H1 (cell line): Measurements from ENCODE around the gene BOLL. TPM values are rescaled to one million over a fixed set of nuclear protein-coding genes. Genes with fewer than 3 reads are reported as not detected.

Source experiments
- CTCF ChIA-PET: fragments of 300-600 bp; sonication (Branson Sonifier 250); formaldehyde crosslinking; loops from one replicate; lab custom pipeline; 2021; ENCODE audit not compliant: partially characterized antibody; lab: Charles Lee
- POLR2A ChIA-PET: fragments of 300-600 bp; sonication (Branson Sonifier 250); formaldehyde crosslinking; loops from one replicate; lab custom pipeline; 2021; ENCODE audit warnings: inconsistent platforms; ENCODE audit not compliant: partially characterized antibody; lab: Charles Lee
- DNase-seq, 2 experiments: peaks; one replicate each; pipeline versions ENCODE4 v3.0.0 to v3.0.0-alpha.2; 2010 to 2022; ENCODE audit warnings: low spot score in 2 of 2, low read depth in 1 of 2, mixed read lengths in 1 of 2
- FAIRE-seq: peaks from 2 replicates; lab custom pipeline; 2011; peaks lifted over from hg19 to GRCh38; lab: Jason Lieb, UNC
- H2AFZ ChIP-seq: 2 replicates; pipeline ENCODE4 v1.8.1; 2012; ENCODE audit warnings: low read length, inconsistent platforms
- H2AK5ac ChIP-seq: 2 replicates; pipeline ENCODE4 v1.6.1; 2013; ENCODE audit warnings: low read depth, low read length
- H2BK120ac ChIP-seq: replicated peaks from 2 replicates; pipeline ENCODE3; 2013; ENCODE audit warnings: low read depth, low read length, inconsistent platforms
- H2BK12ac ChIP-seq: 2 replicates; pipeline ENCODE4 v1.6.1; 2013; ENCODE audit warnings: low read depth, low read length
- H2BK15ac ChIP-seq: 2 replicates; pipeline ENCODE4 v1.6.1; 2013; ENCODE audit warnings: low read length
- H2BK20ac ChIP-seq: 2 replicates; pipeline ENCODE4 v1.6.1; 2013; ENCODE audit warnings: low read length
- H2BK5ac ChIP-seq: 2 replicates; pipeline ENCODE4 v1.6.1; 2013; ENCODE audit warnings: low read depth, low read length
- H3K14ac ChIP-seq: 2 replicates; pipeline ENCODE4 v1.6.1; 2013; ENCODE audit warnings: inconsistent platforms; ENCODE audit not compliant: insufficient read length
- H3K18ac ChIP-seq: 2 replicates; pipeline ENCODE4 v1.6.1; 2013; ENCODE audit warnings: low read length; ENCODE audit errors: extremely low read depth
- H3K23ac ChIP-seq: 2 replicates; pipeline ENCODE4 v1.6.1; 2013; ENCODE audit warnings: inconsistent platforms; ENCODE audit not compliant: insufficient read length
- H3K23me2 ChIP-seq: 2 replicates; pipeline ENCODE4 v1.6.1; 2013; ENCODE audit warnings: low read depth, low read length
- H3K27ac ChIP-seq: 2 replicates; pipeline ENCODE4 v1.6.1; 2011; ENCODE audit warnings: low read depth, low read length, inconsistent platforms
- H3K27me3 ChIP-seq, 4 experiments: replicated peaks in 1 of 4; 1 replicate in 1 of 4; 2 replicates in 3 of 4; pipeline versions ENCODE4 v1.6.1 to v1.8.1; 2011 to 2013; ENCODE audit warnings: low read length in 3 of 4, mild to moderate bottlenecking in 3 of 4, inconsistent platforms in 2 of 4, mixed read lengths in 2 of 4, moderate library complexity in 1 of 4; ENCODE audit not compliant: control insufficient read depth in 3 of 4, insufficient read depth in 3 of 4; ENCODE audit errors: extremely low read depth in 1 of 4
- H3K36me3 ChIP-seq, 4 experiments: 2 replicates each; pipeline versions ENCODE4 v1.6.1 to v1.8.1; 2011 to 2013; ENCODE audit warnings: mild to moderate bottlenecking in 4 of 4, low read length in 3 of 4, moderate library complexity in 2 of 4, control low read depth in 1 of 4, inconsistent platforms in 1 of 4; ENCODE audit not compliant: insufficient read depth in 4 of 4, control insufficient read depth in 2 of 4
- H3K4ac ChIP-seq: replicated peaks from 2 replicates; pipeline ENCODE3; 2013; ENCODE audit warnings: low read length, low read depth, mixed read lengths, inconsistent platforms; ENCODE audit not compliant: insufficient read length
- H3K4me1 ChIP-seq, 4 experiments: replicated peaks in 1 of 4; 1 replicate in 1 of 4; 2 replicates in 3 of 4; pipeline versions ENCODE4 v1.6.1 to v1.8.1; 2011 to 2013; ENCODE audit warnings: low read length in 3 of 4, inconsistent platforms in 2 of 4, mixed read lengths in 1 of 4; ENCODE audit not compliant: insufficient read depth in 4 of 4, control insufficient read depth in 3 of 4
- H3K4me2 ChIP-seq, 2 experiments: 2 replicates each; pipeline versions ENCODE4 v1.6.1 to v1.8.1; 2011 to 2013; ENCODE audit warnings: low read depth in 2 of 2, low read length in 2 of 2, control low read depth in 1 of 2, inconsistent platforms in 1 of 2, mild to moderate bottlenecking in 1 of 2; ENCODE audit not compliant: insufficient read depth in 1 of 2
- H3K4me3 ChIP-seq, 4 experiments: fragments of 200-600, 300-600 bp in 1 of 4; sonication (generic), shearing (Covaris generic), sonication (Bioruptor Twin) in 1 of 4; 2 replicates each; pipeline versions ENCODE4 v1.5.1 to v1.8.1; 2011 to 2016; ENCODE audit warnings: low read length in 4 of 4, low read depth in 3 of 4, control low read depth in 2 of 4, inconsistent platforms in 2 of 4, mild to moderate bottlenecking in 2 of 4, mixed read lengths in 1 of 4, moderate library complexity in 1 of 4; ENCODE audit not compliant: insufficient read depth in 2 of 4; ENCODE audit errors: extremely low read depth in 1 of 4
- H3K56ac ChIP-seq: replicated peaks from 2 replicates; pipeline ENCODE3; 2013; ENCODE audit warnings: low read depth, mild to moderate bottlenecking, mixed read lengths, low read length, inconsistent platforms; ENCODE audit not compliant: insufficient read length
- H3K79me1 ChIP-seq: 2 replicates; pipeline ENCODE4 v1.6.1; 2013; ENCODE audit warnings: low read depth, low read length, control low read depth
- H3K79me2 ChIP-seq, 2 experiments: 2 replicates each; pipeline versions ENCODE4 v1.6.1 to v1.8.1; 2012 to 2013; ENCODE audit warnings: low read length in 2 of 2, mild to moderate bottlenecking in 2 of 2, inconsistent platforms in 1 of 2; ENCODE audit not compliant: insufficient read depth in 2 of 2, control insufficient read depth in 1 of 2
- H3K9ac ChIP-seq, 4 experiments: replicated peaks in 1 of 4; 1 replicate in 1 of 4; 2 replicates in 3 of 4; pipeline versions ENCODE4 v1.6.1 to v1.8.1; 2011 to 2013; ENCODE audit warnings: low read depth in 3 of 4, low read length in 3 of 4, control low read depth in 2 of 4, mild to moderate bottlenecking in 2 of 4, moderate library complexity in 2 of 4, inconsistent platforms in 1 of 4; ENCODE audit errors: extremely low read depth in 1 of 4
- H3K9me3 ChIP-seq, 2 experiments: 2 replicates each; pipeline versions ENCODE4 v1.6.1 to v1.8.1; 2012 to 2013; ENCODE audit warnings: mild to moderate bottlenecking in 2 of 2, moderate library complexity in 2 of 2, control low read depth in 1 of 2, inconsistent platforms in 1 of 2, low read depth in 1 of 2, low read length in 1 of 2, mixed read lengths in 1 of 2; ENCODE audit not compliant: insufficient read depth in 2 of 2
- H4K20me1 ChIP-seq, 2 experiments: replicated peaks in 1 of 2; 2 replicates each; pipeline versions ENCODE3 to v1.8.1; 2011 to 2013; ENCODE audit warnings: inconsistent platforms in 2 of 2, low read length in 2 of 2, mild to moderate bottlenecking in 1 of 2; ENCODE audit not compliant: insufficient read depth in 2 of 2, control insufficient read depth in 1 of 2
- H4K5ac ChIP-seq: 2 replicates; pipeline ENCODE4 v1.6.1; 2013; ENCODE audit warnings: low read length, low read depth, mixed read lengths, inconsistent platforms; ENCODE audit not compliant: insufficient read length
- H4K8ac ChIP-seq: 2 replicates; pipeline ENCODE4 v1.8.0; 2013; ENCODE audit warnings: mild to moderate bottlenecking, moderate library complexity, low read length, inconsistent platforms; ENCODE audit not compliant: insufficient read depth; ENCODE audit errors: extremely low read depth
- H4K91ac ChIP-seq: replicated peaks from 2 replicates; pipeline ENCODE3; 2013; ENCODE audit warnings: low read length, mixed read lengths, inconsistent platforms; ENCODE audit not compliant: insufficient read length
- CHD1 ChIP-seq: IDR thresholded peaks from 2 replicates; pipeline ENCODE4 v1.6.1; 2012; ENCODE audit warnings: low read depth, low read length, improper control_type of control experiment
- CTBP2 ChIP-seq: IDR thresholded peaks from 2 replicates; pipeline ENCODE4 v1.7.0; 2011; ENCODE audit warnings: borderline replicate concordance, mild to moderate bottlenecking, moderate library complexity, mixed read lengths, low read length; ENCODE audit not compliant: insufficient read depth, insufficient read length
- E2F6 ChIP-seq: IDR thresholded peaks from 2 replicates; pipeline ENCODE4 v1.6.1; 2012; ENCODE audit warnings: inconsistent platforms
- EZH2 ChIP-seq: fragments of 200-600 bp; sonication (generic); IDR thresholded peaks from 2 replicates; pipeline ENCODE4 v1.7.1; 2012; ENCODE audit warnings: low read depth, mild to moderate bottlenecking, moderate library complexity, low read length, inconsistent platforms; ENCODE audit not compliant: severe bottlenecking
- KDM1A ChIP-seq: fragments of 200-600, 300-600 bp; sonication (generic); IDR thresholded peaks from 2 replicates; pipeline ENCODE4 v1.7.1; 2016; ENCODE audit warnings: mild to moderate bottlenecking, low read length, borderline replicate concordance
- KDM4A ChIP-seq: IDR thresholded peaks from one replicate; pipeline ENCODE4 v1.7.1; 2012; ENCODE audit warnings: low read depth, mild to moderate bottlenecking, moderate library complexity, low read length, inconsistent platforms; ENCODE audit not compliant: severe bottlenecking
- RBBP5 ChIP-seq: IDR thresholded peaks from 2 replicates; pipeline ENCODE4 v1.7.1; 2012; ENCODE audit warnings: low read depth, mild to moderate bottlenecking, inconsistent platforms, low read length, moderate library complexity, borderline replicate concordance
- SUZ12 ChIP-seq: fragments of 200-600 bp; sonication (generic); IDR thresholded peaks from 2 replicates; pipeline ENCODE4 v1.6.1; 2012; ENCODE audit warnings: mild to moderate bottlenecking, inconsistent platforms, low read length, moderate library complexity, mixed read lengths
- TCF12 ChIP-seq: IDR thresholded peaks from 2 replicates; pipeline ENCODE4 v1.6.1; 2011; ENCODE audit warnings: low read depth, mild to moderate bottlenecking, low read length
- WGBS, 2 experiments: shearing (Covaris generic) in 1 of 2; methylation state at CpG; one replicate each; pipeline versions ENCODE4 v1.1.6 to v1.1.7; 2013 to 2015; ENCODE audit warnings: low lambda C conversion rate in 2 of 2, mixed read lengths in 2 of 2, inconsistent platforms in 1 of 2, low coverage in 1 of 2, missing lambda C conversion rate in 1 of 2; ENCODE audit not compliant: insufficient replicate concordance in 2 of 2, insufficient coverage in 1 of 2, insufficient read length in 1 of 2; ENCODE audit errors: extremely low coverage in 1 of 2, missing lambda C conversion rate in 1 of 2; 5-methylcytosine and 5-hydroxymethylcytosine counted together
- polyA plus RNA-seq, 7 experiments: library from polyadenylated mRNA; depleted of rRNA in 3 of 7; stranded (reverse) in 5 of 7; unstranded in 2 of 7; fragments of >200 nt in 5 of 7; fragments of 200-250 nt in 2 of 7; gene quantifications; 1 replicate in 5 of 7; 2 replicates in 1 of 7; 4 replicates in 1 of 7; pipeline versions ENCODE4 v1.2.1 to v1.2.3, GENCODE V29; 2011 to 2013; ENCODE audit warnings: missing spikeins in 2 of 7, mixed read lengths in 2 of 7
- total RNA-seq: library from RNA; stranded (reverse); fragmentation: NEBNext Ultra II Directional; extraction: Animal tissue kit (Norgen Biotek cat#: 25700); gene quantifications from 2 replicates; pipeline ENCODE4 v1.2.1, GENCODE V29; 2021

BOLL gene
- total and polyA plus RNA-seq, 2 of the 8 experiments (the other 6 are each of a cell fraction or from before 2014, with no cell fraction given) = not detected

GRCh38 chr2:197804758-197805714 lies 19.9 kb upstream of the BOLL start:
- H3K23ac ChIP-seq = no peak overlapping the region
- no peaks in the 10 kb centered on the region for H4K20me1 ChIP-seq
- no peak overlapping the region for H3K9ac ChIP-seq
- no peak overlapping the region for H2BK120ac ChIP-seq
- no peak overlapping the region for H2BK15ac ChIP-seq
- CTCF ChIA-PET = interaction anchor here (0.9 to 2.9 kb wide), 9 partner anchors 9 to 495 kb away, joined by 3 to 16 read pairs (median 4); no protein-coding TSS in a partner anchor
- H3K4me1 ChIP-seq = peaks cover 0 to 9% (median 2%) of the 10 kb centered on the region in 4 experiments; a peak in 3 of 7 replicates
- DNase-seq = peak in 1 of 2 experiments; percentile 51
- H3K23me2 ChIP-seq = peaks cover 10% of the 10 kb centered on the region; the same call in 1 of the 2 replicates
- H4K8ac ChIP-seq = peak overlapping the region; percentile 28; the same call in 1 of the 2 replicates
- H2BK20ac ChIP-seq = no peak overlapping the region
- 4% methylated on average over 62 of the region's 92 CpGs; no CpG with 5 or more reads in 1 of the 2 experiments for WGBS, 2 experiments
- H3K56ac ChIP-seq = no peak overlapping the region
- H3K79me1 ChIP-seq = no peaks in the 10 kb centered on the region
- peaks cover 9 to 22% (median 16%) of the 10 kb centered on the region in 4 experiments for H3K27me3 ChIP-seq
- H3K36me3 ChIP-seq = no peaks in the 10 kb centered on the region
- H3K27ac ChIP-seq = no peak overlapping the region
- H2BK12ac ChIP-seq = no peak overlapping the region
- H4K91ac ChIP-seq = no peak overlapping the region
- no peak overlapping the region for H3K4ac ChIP-seq
- no peak overlapping the region for H2AK5ac ChIP-seq
- H3K18ac ChIP-seq = no peak overlapping the region
- no peak overlapping the region for H2BK5ac ChIP-seq
- no peak overlapping the region for H2AFZ ChIP-seq
- POLR2A ChIA-PET = no interaction called here
- H3K79me2 ChIP-seq = no peaks in the 10 kb centered on the region
- H3K4me2 ChIP-seq = peak overlapping the region; percentile 88 to 92
- no peak overlapping the region for H4K5ac ChIP-seq
- no peak overlapping the region for H3K14ac ChIP-seq
- H3K9me3 ChIP-seq = no peaks in the 10 kb centered on the region
- FAIRE-seq = no peak
- peak overlapping the region; percentile 36 to 74 (median 54) for H3K4me3 ChIP-seq
- TF ChIP-seq CTBP2 = peak; percentile 91
- TF ChIP-seq TCF12 = no peak
- TF ChIP-seq E2F6 = no peak; the same call in 1 of the 2 replicates
- peak; percentile 28 for TF ChIP-seq KDM4A
- peak; percentile 65 for TF ChIP-seq SUZ12
- TF ChIP-seq EZH2 = peak; percentile 42
- peak; percentile 39; the same call in 1 of the 2 replicates for TF ChIP-seq RBBP5
- TF ChIP-seq KDM1A = no peak
- TF ChIP-seq CHD1 = no peak
